Gastroesophageal sphincter (tissue), 4 donors: ENCODE measurements around the gene BCR. TPM values are rescaled to one million over a fixed set of nuclear protein-coding genes. Genes with fewer than 3 reads are reported as not detected.
A peak's percentile ranks its signal among the peaks of the same experiment; 100 is the strongest.

ENCODE experiments used
- ATAC-seq: fragments of 150-250 bp; one replicate; pipeline ENCODE4 v1.9.1; 2016; ENCODE audit warnings: mild to moderate bottlenecking, moderate library complexity
- H3K27ac ChIP-seq, 4 donors: fragments of 200-600 bp; sonication (generic) in 3 of 4; 1 replicate in 3 of 4; 2 replicates in 1 of 4; pipeline ENCODE4 v1.5.1; 2016 to 2019
- H3K27me3 ChIP-seq: fragments of 200-600 bp; sonication (generic); one replicate; pipeline ENCODE4 v1.5.1; 2019
- H3K36me3 ChIP-seq, 2 donors: fragments of 200-600 bp; sonication (generic); one replicate each; pipeline ENCODE4 v1.5.1; 2019; ENCODE audit warnings: control low read depth in 1 of 2
- H3K4me1 ChIP-seq, 3 donors: fragments of 200-600 bp; sonication (generic); 1 replicate in 2 of 3; 2 replicates in 1 of 3; pipeline ENCODE4 v1.5.1; 2016 to 2019; ENCODE audit warnings: control low read depth in 2 of 3
- H3K4me3 ChIP-seq, 2 donors: fragments of 200-600 bp; sonication (generic); one replicate each; pipeline ENCODE4 v1.5.1; 2019; ENCODE audit warnings: mild to moderate bottlenecking in 1 of 2, moderate library complexity in 1 of 2
- H3K9me3 ChIP-seq, 3 donors: fragments of 200-600 bp; sonication (generic); one replicate each; pipeline ENCODE4 v1.5.1; 2017 to 2019; ENCODE audit warnings: control low read depth in 2 of 3
- EP300 ChIP-seq: sonication (generic); formaldehyde crosslinking; IDR thresholded peaks from one replicate; pipeline ENCODE4 v1.6.1; 2017; ENCODE audit warnings: antibody characterized with exemption, mild to moderate bottlenecking
- POLR2A ChIP-seq, 2 donors: fragments of 450-650 bp; IDR thresholded peaks; one replicate each; pipeline ENCODE4 v1.6.1; 2017; ENCODE audit warnings: antibody characterized with exemption in 2 of 2, mild to moderate bottlenecking in 2 of 2, moderate library complexity in 1 of 2
- POLR2AphosphoS5 ChIP-seq: sonication (generic); formaldehyde crosslinking; IDR thresholded peaks from one replicate; pipeline ENCODE4 v1.6.1; 2017; ENCODE audit warnings: antibody characterized with exemption
- WGBS, 2 donors: methylation state at CpG; one replicate each; pipeline ENCODE4 v1.1.5; 2018; ENCODE audit warnings: low coverage in 1 of 2; 5-methylcytosine and 5-hydroxymethylcytosine counted together
- total RNA-seq, 4 donors: library from RNA; depleted of rRNA; stranded (reverse); fragments of >200 nt; gene quantifications; one replicate each; pipeline ENCODE4 v1.1.0, GENCODE V29; 2016
- TF ChIP-seq, protein P1 (sequence below), 4 experiments: fragments of 200-600 bp in 2 of 4; fragments of 450-650 bp in 2 of 4; sonication (generic) in 1 of 4; IDR thresholded peaks; one replicate each; pipeline ENCODE4 v1.5.1; 2017 to 2019; ENCODE audit warnings: antibody characterized with exemption in 4 of 4, mild to moderate bottlenecking in 2 of 4, moderate library complexity in 2 of 4

Gene BCR
- total RNA-seq, 4 donors from 2014 or later, result 39.2 to 81.1 (median 46.2) TPM

- no peak for ATAC-seq
- Histone ChIP-seq H3K27me3 (no peaks in the 10 kb centered on the region), H3K36me3 (peaks cover 0 to 72% of the 10 kb centered on the region in 2 donors), H3K9me3 (no peaks in the 10 kb centered on the region), H3K4me1 (peaks cover 3 to 44% (median 21%) of the 10 kb centered on the region in 3 donors), H3K4me3 (no peak overlapping the region), H3K27ac (no peak overlapping the region)
- WGBS, 2 donors, result 97 to 98% methylated on average over 6 to 11 of the region's 21 CpGs
- TF ChIP-seq, protein P1, sequence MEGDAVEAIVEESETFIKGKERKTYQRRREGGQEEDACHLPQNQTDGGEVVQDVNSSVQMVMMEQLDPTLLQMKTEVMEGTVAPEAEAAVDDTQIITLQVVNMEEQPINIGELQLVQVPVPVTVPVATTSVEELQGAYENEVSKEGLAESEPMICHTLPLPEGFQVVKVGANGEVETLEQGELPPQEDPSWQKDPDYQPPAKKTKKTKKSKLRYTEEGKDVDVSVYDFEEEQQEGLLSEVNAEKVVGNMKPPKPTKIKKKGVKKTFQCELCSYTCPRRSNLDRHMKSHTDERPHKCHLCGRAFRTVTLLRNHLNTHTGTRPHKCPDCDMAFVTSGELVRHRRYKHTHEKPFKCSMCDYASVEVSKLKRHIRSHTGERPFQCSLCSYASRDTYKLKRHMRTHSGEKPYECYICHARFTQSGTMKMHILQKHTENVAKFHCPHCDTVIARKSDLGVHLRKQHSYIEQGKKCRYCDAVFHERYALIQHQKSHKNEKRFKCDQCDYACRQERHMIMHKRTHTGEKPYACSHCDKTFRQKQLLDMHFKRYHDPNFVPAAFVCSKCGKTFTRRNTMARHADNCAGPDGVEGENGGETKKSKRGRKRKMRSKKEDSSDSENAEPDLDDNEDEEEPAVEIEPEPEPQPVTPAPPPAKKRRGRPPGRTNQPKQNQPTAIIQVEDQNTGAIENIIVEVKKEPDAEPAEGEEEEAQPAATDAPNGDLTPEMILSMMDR (IDR thresholded peaks at IDR 0.05), result no peak
- TF ChIP-seq EP300 (no peak), POLR2AphosphoS5 (no peak), POLR2A (IDR thresholded peaks at IDR 0.05) (no peak)
Measured at GRCh38 chr22:23260645-23261581, 80.6 kb downstream of the BCR start.

- Histone ChIP-seq H3K4me1 (peaks cover 3 to 33% (median 10%) of the 10 kb centered on the region in 3 donors), H3K9me3 (no peaks in the 10 kb centered on the region), H3K36me3 (peaks cover 0 to 77% of the 10 kb centered on the region in 2 donors), H3K27me3 (no peaks in the 10 kb centered on the region), H3K4me3 (no peak overlapping the region), H3K27ac (no peak overlapping the region)
- ATAC-seq, result no peak
- TF ChIP-seq EP300, result no peak
- TF ChIP-seq, protein P1 (IDR thresholded peaks at IDR 0.05), result no peak
- no peak for TF ChIP-seq POLR2A (IDR thresholded peaks at IDR 0.05)
- no peak for TF ChIP-seq POLR2AphosphoS5
- 78 to 87% methylated on average over 3 to 4 of the region's 10 CpGs for WGBS, 2 donors
Measured at GRCh38 chr22:23261900-23262450, 81.7 kb downstream of the BCR start.

- no peak overlapping the region for H3K4me3 ChIP-seq
- ATAC-seq, result no peak
Measured at GRCh38 chr22:23262518-23263332, 82.4 kb downstream of the BCR start.

DNA sequence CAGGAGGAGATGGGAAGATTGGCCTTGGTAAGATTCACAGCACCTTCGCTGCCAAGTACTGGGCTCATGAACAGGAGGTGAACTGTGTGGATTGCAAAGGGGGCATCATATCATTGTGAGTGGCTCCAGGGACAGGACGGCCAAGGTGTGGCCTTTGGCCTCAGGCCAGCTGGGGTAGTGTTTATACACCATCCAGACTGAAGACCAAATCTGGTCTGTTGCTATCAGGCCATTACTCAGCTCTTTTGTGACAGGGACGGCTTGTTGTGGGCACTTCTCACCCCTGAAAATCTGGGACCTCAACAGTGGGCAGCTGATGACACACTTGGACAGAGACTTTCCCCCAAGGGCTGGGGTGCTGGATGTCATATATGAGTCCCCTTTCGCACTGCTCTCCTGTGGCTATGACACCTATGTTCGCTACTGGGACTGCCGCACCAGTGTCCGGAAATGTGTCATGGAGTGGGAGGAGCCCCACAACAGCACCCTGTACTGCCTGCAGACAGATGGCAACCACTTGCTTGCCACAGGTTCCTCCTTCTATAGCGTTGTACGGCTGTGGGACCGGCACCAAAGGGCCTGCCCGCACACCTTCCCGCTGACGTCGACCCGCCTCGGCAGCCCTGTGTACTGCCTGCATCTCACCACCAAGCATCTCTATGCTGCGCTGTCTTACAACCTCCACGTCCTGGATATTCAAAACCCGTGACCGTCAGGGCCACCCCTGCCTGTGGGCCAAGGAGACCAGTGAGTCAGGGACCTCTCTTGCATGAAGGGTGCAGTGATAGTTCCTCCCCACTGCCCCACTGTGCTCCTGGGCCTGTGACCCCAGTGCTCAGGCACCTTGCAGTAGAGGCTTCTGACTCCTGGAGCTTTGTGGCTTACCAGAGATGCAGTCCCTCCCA, 83.6 kb downstream of the BCR start:
- H3K4me3 ChIP-seq, result no peak overlapping the region
- TF ChIP-seq POLR2A (IDR thresholded peaks at IDR 0.05) (no peak), POLR2AphosphoS5 (no peak), EP300 (no peak)
- TF ChIP-seq, protein P1 (IDR thresholded peaks at IDR 0.05), result no peak
- H3K27ac ChIP-seq, result peak overlapping the region in 1 of 4 donors; percentile 47
- H3K36me3 ChIP-seq, result peaks cover 0 to 87% of the 10 kb centered on the region in 2 donors
- no peaks in the 10 kb centered on the region for H3K9me3 ChIP-seq
- ATAC-seq, result no peak
- no peaks in the 10 kb centered on the region for H3K27me3 ChIP-seq
- WGBS, 2 donors, result 86 to 89% methylated on average over 12 to 14 of the region's 20 CpGs
- peaks cover 0 to 14% (median 0%) of the 10 kb centered on the region in 3 donors for H3K4me1 ChIP-seq

More at GRCh38 chr22:23262518-23263332, 82.4 kb downstream of the BCR start:
- H3K27me3 ChIP-seq, result no peaks in the 10 kb centered on the region
- H3K36me3 ChIP-seq, result peaks cover 0 to 84% of the 10 kb centered on the region in 2 donors
- TF ChIP-seq POLR2AphosphoS5 (no peak), EP300 (no peak), POLR2A (IDR thresholded peaks at IDR 0.05) (no peak)
- TF ChIP-seq, protein P1 (IDR thresholded peaks at IDR 0.05), result no peak
- no peaks in the 10 kb centered on the region for H3K9me3 ChIP-seq
- peaks cover 0 to 26% (median 3%) of the 10 kb centered on the region in 3 donors for H3K4me1 ChIP-seq
- no peak overlapping the region for H3K27ac ChIP-seq
- WGBS, 2 donors, result 90 to 97% methylated on average over 9 to 33 of the region's 60 CpGs
